Epithelial cell of proximal tubule (primary cell): Measurements from ENCODE around the gene PRND. TPM values are rescaled to one million over a fixed set of nuclear protein-coding genes. Genes with fewer than 3 reads are reported as not detected.
A peak's percentile ranks its signal among the peaks of the same experiment; 100 is the strongest.
"Not testable (repeated sequence)": the region's sequence is repeated elsewhere in the genome, so short reads cannot be mapped to it uniquely, and the experiment has no call there.

ENCODE experiments used
- DNase-seq: peaks from one replicate; pipeline ENCODE4 v3.0.0-alpha.2; 2011; ENCODE audit warnings: low read depth
- H3K4me3 ChIP-seq: 2 replicates; pipeline ENCODE4 v1.5.1; 2011; ENCODE audit warnings: low read depth, mild to moderate bottlenecking, low read length
- CTCF ChIP-seq: conservative IDR thresholded peaks from 2 replicates; pipeline ENCODE4 v1.5.1; 2012; ENCODE audit warnings: low read depth, mild to moderate bottlenecking, low read length
- total RNA-seq: library from RNA; depleted of rRNA; stranded (reverse); fragments of >200 nt; gene quantifications from 2 replicates; pipeline ENCODE4 v1.2.3, GENCODE V29; 2015

PRND gene
- total RNA-seq, 1 donor from 2014 or later, result not detected

GRCh38 chr20:4717816-4718570 is 3.7 kb upstream of the PRND start:
- TF ChIP-seq CTCF, result no peak
- no peak overlapping the region for H3K4me3 ChIP-seq
- no peak for DNase-seq

- DNase-seq, result no peak
- H3K4me3 ChIP-seq, result no peak overlapping the region
- no peak for TF ChIP-seq CTCF
Measured at GRCh38 chr20:4719190-4719589, 2.5 kb upstream of the PRND start.

- TF ChIP-seq CTCF, result peak; percentile 82
- no peak for DNase-seq
- no peak overlapping the region for H3K4me3 ChIP-seq
Measured at GRCh38 chr20:4720041-4720976, 1.4 kb upstream of the PRND start.

GRCh38 chr20:4720977-4721349 is 746 bp upstream of the PRND start:
- TF ChIP-seq CTCF, result no peak
- no peak for DNase-seq
- H3K4me3 ChIP-seq, result no peak overlapping the region

- no peak for DNase-seq
Measured at GRCh38 chr20:4722571-4722970, 862 bp downstream of the PRND start.

GRCh38 chr20:4722993-4723392 is 1.3 kb downstream of the PRND start:
- no peak for DNase-seq
- H3K4me3 ChIP-seq, result no peak overlapping the region
- no peak for TF ChIP-seq CTCF

More at GRCh38 chr20:4722571-4722970, 862 bp downstream of the PRND start:
- no peak overlapping the region for H3K4me3 ChIP-seq
- no peak for TF ChIP-seq CTCF

- DNase-seq, result not testable (repeated sequence)
Measured at GRCh38 chr20:4723553-4723952, 1.8 kb downstream of the PRND start.

More at GRCh38 chr20:4723553-4723952, 1.8 kb downstream of the PRND start:
- not testable (repeated sequence) for H3K4me3 ChIP-seq
